Measurements from ENCODE around the gene ATP2C2.
"Not testable (repeated sequence)": the region's sequence is repeated elsewhere in the genome, so short reads cannot be mapped to it uniquely, and the experiment has no call there.

Gene ATP2C2

DNA sequence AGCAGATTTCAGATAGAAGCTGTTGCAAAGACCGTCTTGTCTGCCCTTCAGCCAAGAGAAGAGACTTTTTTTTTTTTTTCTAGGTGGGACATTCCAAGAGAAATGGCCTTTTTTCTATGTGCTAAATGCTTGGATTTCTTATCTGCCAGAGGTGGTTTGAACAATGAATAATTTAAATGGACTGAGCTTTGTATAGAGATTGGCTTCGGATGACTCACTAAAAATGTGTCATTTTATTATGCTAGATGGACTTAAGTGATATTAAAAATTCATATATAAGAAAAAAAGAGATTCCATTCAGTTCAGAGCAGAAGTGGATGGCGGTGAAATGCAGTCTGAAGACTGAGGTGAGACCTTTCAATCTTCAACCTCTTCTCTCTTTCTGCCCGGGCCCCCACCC is 77.7 kb downstream of the ATP2C2 start:
- no peak for ATAC-seq
- Mint-ChIP-seq H3K9me3 (peaks cover 4% of the 10 kb centered on the region), H3K36me3 (ENCODE audit: low read depth) (no peaks in the 10 kb centered on the region), H3K27me3 (peaks cover 19% of the 10 kb centered on the region), H3K4me1 (no peaks in the 10 kb centered on the region), H3K27ac (no peak overlapping the region), H3K4me3 (no peak overlapping the region)
- no peak for DNase-seq

DNA sequence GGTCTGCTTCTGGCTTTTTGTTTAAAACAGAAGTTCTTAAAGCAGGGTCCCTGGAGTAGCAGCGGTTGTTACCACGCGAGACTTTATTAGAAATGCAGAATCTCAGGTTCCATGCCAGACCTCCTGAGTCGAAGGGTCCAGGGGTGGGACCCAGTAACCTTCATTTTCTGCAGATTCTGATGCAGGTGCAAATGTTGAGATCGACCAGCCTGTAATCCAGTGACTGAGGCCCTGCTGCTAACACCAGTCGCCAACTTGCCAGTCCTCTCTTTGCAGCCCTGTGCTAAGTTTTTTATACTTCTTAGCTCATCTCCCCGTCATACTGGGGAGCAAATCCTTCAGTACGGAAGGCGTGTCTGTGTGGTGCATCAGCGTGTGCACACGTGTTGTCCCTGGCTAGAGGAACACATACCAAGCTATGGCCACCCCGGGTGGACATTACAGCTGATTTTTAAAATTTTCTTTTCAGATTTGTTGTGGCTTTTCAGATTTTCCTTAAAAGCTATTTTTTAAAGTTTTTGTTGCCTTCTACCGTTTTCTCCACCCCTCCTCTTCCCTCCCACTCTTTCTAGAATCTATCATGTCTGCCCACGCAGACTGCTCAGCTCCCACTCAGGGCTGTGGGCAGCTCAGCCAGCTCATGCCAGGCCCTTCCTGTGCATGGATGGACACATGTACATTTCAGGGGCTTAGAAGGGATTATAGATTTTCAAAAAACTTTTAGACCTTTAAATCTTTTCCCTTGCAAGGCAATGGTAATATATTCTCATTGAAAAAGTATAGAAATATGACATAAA is 78.5 kb downstream of the ATP2C2 start:
- no peak for ATAC-seq
- Mint-ChIP-seq H3K27me3 (peaks cover 16% of the 10 kb centered on the region), H3K9me3 (peaks cover 4% of the 10 kb centered on the region), H3K27ac (no peak overlapping the region), H3K4me1 (no peaks in the 10 kb centered on the region), H3K36me3 (ENCODE audit: low read depth) (no peaks in the 10 kb centered on the region), H3K4me3 (no peak overlapping the region)
- DNase-seq = no peak

DNA sequence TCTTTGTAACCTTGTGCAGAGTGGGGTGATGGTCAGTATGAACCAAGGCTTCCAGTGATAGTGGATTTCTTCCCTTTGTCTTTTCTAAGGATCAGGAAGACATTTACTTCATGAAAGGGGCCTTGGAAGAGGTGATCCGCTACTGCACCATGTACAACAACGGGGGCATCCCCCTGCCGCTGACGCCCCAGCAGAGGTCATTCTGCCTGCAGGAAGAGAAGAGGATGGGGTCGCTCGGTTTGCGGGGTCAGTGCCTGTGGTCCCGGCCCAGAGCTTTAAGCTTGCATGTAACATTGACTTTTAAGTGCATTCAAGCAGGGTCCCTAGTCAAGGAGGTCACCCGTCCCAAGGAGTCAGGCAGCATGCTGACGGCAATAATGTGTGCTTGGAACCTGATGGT is 80.1 kb downstream of the ATP2C2 start:
- Mint-ChIP-seq H3K4me3 (no peak overlapping the region), H3K27ac (no peak overlapping the region), H3K27me3 (peaks cover 12% of the 10 kb centered on the region), H3K4me1 (no peaks in the 10 kb centered on the region), H3K36me3 (ENCODE audit: low read depth) (no peaks in the 10 kb centered on the region), H3K9me3 (peaks cover 4% of the 10 kb centered on the region)
- no peak for DNase-seq
- ATAC-seq = no peak

DNA sequence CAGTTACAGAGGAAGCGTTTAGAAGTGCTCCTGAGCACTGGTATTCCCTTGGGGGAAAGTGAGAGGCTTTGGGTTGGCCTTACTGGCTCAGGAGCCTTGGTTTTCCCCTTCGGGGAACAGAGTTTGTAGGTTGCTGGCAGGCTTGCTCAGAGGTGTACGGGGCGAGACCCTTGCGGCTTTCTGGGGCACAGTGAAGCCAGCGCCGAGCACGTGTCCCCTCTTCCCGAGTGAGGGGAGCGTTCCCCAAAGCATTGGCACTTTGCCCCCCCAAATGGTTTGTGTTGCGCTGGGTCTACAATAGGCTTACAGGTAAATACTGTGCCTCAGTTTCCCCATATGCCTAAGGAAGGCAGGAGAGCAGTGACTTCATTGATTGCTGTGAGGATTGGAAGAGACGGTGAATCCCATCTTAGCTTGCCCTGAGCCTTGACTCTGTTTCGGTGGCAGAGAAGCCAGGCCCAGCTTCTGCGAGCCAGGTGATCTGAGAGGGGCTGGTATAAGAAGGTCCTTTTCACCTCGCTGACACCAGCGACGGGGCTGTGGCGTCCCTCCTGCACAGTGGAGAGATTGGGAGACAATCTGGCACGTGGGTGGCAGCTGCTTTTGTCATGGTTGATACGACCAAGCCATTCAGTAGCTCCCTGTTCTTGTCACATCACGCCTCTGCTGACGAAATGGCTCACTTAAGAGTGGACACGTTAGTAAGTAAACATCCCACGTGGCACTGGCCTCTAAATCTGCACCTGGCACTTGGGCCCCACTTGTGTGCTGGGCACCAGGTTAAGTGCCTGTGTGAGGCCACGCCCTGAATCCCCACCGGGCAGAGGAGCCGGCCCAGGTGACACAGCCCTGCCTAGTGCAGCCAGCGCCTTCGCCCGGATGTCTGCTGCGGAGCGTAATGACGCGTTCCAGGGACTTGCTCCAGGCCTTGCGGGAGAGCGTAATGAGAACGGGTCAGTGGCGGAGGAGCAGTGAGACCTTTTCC is 81.1 kb downstream of the ATP2C2 start:
- ATAC-seq = no peak
- H3K36me3 Mint-ChIP-seq (ENCODE audit: low read depth) = no peaks in the 10 kb centered on the region

DNA sequence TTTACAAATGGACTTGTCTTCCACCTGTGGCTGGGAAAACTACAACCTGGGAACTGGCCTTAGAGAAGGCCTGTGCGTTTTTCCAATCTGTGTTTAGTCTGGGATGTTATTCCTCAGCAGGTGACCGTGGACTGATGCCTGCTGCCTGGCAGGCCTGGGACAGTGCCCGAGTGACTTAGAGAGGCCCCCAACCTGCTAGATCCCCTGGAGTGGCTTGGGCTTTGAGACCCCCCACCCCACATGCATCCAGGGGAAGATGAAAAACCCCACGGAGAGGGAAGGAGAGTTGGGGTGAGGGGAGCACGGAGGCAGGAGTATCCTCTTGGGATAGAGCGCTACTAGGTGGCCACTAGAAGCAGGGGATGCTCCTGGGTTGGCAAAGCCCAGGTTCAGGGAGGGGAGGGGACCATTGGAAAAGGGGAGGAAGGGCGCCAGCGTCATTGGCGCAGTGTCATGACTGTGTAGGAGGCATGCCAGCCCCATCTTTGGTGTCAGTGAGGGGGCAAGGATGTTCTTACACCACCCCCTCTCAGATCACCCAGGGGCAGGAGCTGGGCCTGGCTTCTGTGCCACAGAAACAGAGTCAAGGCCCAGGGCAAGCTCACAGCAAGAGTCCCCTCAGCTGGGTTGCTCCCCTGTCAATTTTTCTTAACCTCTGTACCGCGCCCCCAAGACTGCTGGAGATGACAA is 82.0 kb downstream of the ATP2C2 start:
- Mint-ChIP-seq H3K4me1 (no peaks in the 10 kb centered on the region), H3K27me3 (peaks cover 1% of the 10 kb centered on the region), H3K9me3 (peaks cover 4% of the 10 kb centered on the region), H3K4me3 (no peak overlapping the region), H3K36me3 (ENCODE audit: low read depth) (no peaks in the 10 kb centered on the region), H3K27ac (no peak overlapping the region)
- no peak for DNase-seq
- ATAC-seq = no peak

More for the DNA sequence above, 81.1 kb downstream of the ATP2C2 start:
- Mint-ChIP-seq H3K27ac (no peak overlapping the region), H3K4me1 (no peaks in the 10 kb centered on the region), H3K27me3 (peaks cover 4% of the 10 kb centered on the region), H3K4me3 (no peak overlapping the region), H3K9me3 (peaks cover 4% of the 10 kb centered on the region)
- DNase-seq = no peak

DNA sequence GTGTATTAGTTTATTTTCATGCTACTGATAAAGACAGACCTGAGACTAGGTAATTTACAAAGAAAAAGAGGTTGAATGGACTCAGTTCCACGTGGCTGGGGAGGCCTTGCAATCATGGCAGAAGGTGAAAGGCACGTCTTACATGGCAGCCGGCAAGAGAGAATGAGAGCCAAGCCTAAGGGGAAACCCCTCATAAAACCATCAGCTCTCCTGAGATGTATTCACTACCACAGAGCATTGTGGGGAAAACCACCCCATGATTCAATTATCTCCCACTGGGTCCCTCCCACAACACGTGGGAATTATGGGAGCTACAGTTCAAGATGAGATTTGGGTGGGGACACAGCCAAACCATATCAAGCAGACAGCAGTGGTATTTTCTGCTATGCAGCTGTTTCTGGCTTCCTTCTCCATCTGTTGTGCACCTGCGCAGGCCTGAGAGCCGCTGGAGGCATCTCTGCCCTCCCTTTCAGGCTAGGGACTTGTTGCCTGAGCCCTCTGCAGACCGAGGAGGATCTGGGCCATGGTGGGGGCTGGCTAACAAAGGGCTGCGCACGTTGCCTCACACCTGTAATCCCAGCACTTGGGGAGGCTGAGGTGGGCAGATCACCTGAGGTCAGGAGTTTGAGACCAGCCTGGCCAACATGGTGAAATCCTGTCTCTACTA is 82.8 kb downstream of the ATP2C2 start:
- not testable (repeated sequence) for H3K27ac Mint-ChIP-seq; ATAC-seq; H3K4me1 Mint-ChIP-seq; H3K9me3 Mint-ChIP-seq; DNase-seq; H3K36me3 Mint-ChIP-seq (ENCODE audit: low read depth); H3K27me3 Mint-ChIP-seq; H3K4me3 Mint-ChIP-seq

DNA sequence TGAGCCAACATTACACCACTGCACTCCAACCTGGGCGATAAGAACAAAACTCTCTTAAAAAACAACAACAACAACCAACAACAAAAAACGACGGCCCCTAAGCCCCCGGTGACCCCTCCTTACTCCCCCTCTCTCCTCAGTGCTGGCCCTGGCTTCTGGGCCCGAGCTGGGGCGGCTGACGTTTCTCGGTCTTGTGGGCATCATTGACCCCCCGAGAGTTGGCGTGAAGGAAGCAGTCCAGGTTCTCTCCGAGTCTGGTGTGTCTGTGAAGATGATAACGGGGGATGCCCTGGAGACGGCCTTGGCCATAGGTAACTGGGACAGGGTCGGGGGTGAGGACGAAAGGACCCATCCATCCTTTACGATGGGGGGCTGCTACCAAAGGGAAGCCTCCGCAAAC is 83.4 kb downstream of the ATP2C2 start:
- Mint-ChIP-seq H3K36me3 (ENCODE audit: low read depth) (no peaks in the 10 kb centered on the region), H3K27me3 (no peaks in the 10 kb centered on the region), H3K4me1 (no peaks in the 10 kb centered on the region), H3K27ac (no peak overlapping the region), H3K9me3 (peaks cover 4% of the 10 kb centered on the region), H3K4me3 (no peak overlapping the region)
- ATAC-seq = no peak
- no peak for DNase-seq

DNA sequence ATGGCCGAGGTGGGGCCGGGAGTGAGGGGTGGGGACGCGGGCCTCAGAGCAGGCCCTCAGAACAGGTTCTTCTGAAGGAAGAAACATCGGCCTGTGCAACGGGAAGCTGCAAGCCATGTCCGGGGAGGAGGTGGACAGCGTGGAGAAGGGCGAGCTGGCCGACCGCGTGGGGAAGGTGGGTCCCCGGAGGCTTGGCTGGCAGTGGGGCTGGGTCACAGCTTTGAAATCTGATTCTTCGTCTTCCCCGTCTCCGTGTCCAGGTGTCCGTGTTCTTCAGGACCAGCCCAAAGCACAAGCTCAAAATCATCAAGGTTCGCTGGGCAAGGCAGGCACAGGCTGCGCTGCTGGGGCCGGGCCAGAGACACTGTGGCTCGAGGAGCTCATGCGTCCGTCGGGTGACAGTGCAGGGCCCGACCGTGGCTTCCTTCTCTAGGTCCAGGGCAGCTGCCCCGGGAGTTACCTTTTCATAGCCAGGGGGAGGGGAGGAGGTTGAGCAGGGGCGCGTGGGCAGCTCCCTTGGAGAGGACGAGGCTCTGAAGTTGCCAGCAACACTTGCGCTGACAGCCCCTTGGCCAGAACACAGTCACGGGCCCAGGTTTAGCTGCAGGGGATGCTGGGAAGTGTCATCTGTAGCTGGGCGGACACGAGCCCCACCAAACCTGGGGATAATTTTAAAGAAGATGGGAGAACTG is 84.9 kb downstream of the ATP2C2 start:
- ATAC-seq (no peak), DNase-seq (no peak)
- no peaks in the 10 kb centered on the region for H3K4me1 Mint-ChIP-seq
- H3K36me3 Mint-ChIP-seq (ENCODE audit: low read depth) = no peaks in the 10 kb centered on the region
- no peak overlapping the region for H3K27ac Mint-ChIP-seq
- H3K27me3 Mint-ChIP-seq = no peaks in the 10 kb centered on the region
- H3K4me3 Mint-ChIP-seq = no peak overlapping the region
- peaks cover 4% of the 10 kb centered on the region for H3K9me3 Mint-ChIP-seq

DNA sequence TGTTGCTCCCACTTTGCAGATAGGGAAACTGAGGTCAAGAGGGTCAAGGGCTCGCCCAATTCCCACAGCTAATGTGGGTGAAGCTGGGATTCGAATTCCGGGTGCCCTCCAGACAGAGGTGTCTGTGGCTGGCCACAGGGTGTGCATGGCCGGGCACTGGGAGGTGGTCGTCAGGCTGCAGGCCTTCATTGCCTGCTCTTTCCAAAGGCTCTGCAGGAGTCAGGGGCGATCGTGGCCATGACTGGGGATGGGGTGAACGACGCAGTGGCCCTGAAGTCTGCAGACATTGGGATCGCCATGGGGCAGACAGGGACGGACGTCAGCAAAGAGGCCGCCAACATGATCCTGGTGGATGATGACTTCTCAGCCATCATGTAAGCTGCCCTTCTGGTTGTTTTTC is 86.3 kb downstream of the ATP2C2 start:
- Mint-ChIP-seq H3K27me3 (no peaks in the 10 kb centered on the region), H3K4me1 (no peaks in the 10 kb centered on the region), H3K4me3 (no peak overlapping the region), H3K9me3 (peaks cover 4% of the 10 kb centered on the region), H3K27ac (no peak overlapping the region), H3K36me3 (ENCODE audit: low read depth) (no peaks in the 10 kb centered on the region)
- DNase-seq (no peak), ATAC-seq (no peak)

DNA sequence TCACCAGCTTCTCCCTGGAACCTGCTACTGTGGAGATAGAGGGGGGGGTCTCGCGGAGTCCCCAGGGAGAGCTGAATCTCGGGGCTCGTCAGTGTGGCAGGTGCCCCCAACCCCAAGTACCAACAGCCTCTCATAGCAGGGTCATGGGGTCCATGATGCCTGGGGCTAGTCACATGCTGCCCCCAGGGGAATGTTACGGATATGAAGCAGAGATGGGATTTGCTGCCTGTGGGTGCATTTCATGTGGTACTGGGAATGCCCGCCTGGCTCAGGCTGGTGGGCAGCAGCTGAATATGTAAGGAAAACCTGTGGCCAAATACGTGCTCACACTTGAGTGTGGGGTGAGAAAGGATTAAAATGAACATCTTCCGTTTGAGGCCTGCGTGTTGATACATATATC is 86.7 kb downstream of the ATP2C2 start:
- no peaks in the 10 kb centered on the region for H3K27me3 Mint-ChIP-seq
- ATAC-seq = no peak
- no peak overlapping the region for H3K4me3 Mint-ChIP-seq

DNA sequence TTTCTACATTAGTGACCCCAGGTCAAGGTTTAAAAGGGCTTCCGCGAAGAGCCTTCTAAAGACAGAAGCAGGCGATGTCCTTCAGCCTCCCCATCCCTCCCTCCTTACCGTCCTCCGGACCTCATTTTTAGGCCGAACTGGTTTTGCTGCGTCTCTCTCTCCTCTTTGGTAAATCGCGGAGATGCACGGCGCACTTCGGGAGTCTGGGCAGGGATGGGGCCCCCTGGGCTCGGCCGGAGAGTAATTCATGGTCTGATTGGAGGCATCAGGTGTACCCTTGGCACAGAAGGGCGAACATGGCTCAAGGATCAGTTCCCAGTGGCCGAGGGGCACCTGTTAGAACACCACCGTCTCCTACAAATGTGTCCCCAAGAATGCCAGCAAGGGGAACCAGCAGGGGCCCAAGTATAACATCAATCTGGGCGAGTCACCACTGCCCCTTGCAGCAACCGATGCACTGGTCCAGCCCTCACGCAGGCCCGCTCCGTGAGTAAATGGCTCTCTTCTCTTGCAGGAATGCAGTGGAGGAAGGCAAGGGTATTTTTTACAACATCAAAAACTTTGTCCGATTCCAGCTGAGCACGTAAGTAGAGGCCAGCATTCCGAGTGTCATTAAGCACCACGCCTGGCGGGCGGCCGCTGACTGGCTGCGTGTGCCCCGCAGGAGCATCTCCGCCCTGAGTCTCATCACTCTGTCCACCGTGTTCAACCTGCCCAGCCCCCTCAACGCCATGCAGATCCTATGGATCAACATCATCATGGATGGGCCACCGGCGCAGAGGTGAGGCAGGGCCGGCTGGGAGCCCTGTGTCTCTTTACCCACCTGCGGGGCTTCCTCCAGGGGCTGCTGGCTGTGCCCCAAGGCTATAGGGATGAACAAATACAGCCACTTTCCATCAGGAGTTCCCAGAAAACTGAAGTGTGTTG is 90.5 kb downstream of the ATP2C2 start:
- Mint-ChIP-seq H3K4me3 (no peak overlapping the region), H3K27me3 (no peaks in the 10 kb centered on the region), H3K27ac (no peak overlapping the region), H3K9me3 (no peaks in the 10 kb centered on the region), H3K36me3 (ENCODE audit: low read depth) (no peaks in the 10 kb centered on the region), H3K4me1 (no peaks in the 10 kb centered on the region)
- DNase-seq (no peak), ATAC-seq (no peak)

More for the DNA sequence above, 86.7 kb downstream of the ATP2C2 start:
- H3K36me3 Mint-ChIP-seq (ENCODE audit: low read depth) = no peaks in the 10 kb centered on the region
- no peak overlapping the region for H3K27ac Mint-ChIP-seq
- peaks cover 4% of the 10 kb centered on the region for H3K9me3 Mint-ChIP-seq
- H3K4me1 Mint-ChIP-seq = no peaks in the 10 kb centered on the region
- no peak for DNase-seq

DNA sequence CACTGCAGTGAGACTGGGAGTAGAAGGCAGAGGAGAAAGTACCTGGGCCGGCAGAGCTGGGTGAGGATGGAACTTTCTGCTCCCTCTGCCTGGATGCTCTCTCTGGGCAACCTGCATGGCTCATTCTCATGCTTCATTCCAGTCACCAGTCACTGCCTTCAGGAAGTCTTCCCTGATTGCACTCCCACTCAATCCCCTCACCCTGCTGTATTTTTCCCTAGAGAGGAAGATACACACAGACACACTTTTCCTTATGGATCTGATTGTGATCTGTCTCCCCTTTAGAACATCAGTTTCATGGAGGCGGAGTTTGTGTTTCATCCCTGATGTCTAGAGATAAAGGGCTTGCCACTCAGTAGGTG is 91.2 kb downstream of the ATP2C2 start:
- DNase-seq (no peak), ATAC-seq (no peak)
- Mint-ChIP-seq H3K4me1 (no peaks in the 10 kb centered on the region), H3K36me3 (ENCODE audit: low read depth) (no peaks in the 10 kb centered on the region), H3K4me3 (no peak overlapping the region), H3K27ac (no peak overlapping the region), H3K27me3 (no peaks in the 10 kb centered on the region), H3K9me3 (no peaks in the 10 kb centered on the region)

DNA sequence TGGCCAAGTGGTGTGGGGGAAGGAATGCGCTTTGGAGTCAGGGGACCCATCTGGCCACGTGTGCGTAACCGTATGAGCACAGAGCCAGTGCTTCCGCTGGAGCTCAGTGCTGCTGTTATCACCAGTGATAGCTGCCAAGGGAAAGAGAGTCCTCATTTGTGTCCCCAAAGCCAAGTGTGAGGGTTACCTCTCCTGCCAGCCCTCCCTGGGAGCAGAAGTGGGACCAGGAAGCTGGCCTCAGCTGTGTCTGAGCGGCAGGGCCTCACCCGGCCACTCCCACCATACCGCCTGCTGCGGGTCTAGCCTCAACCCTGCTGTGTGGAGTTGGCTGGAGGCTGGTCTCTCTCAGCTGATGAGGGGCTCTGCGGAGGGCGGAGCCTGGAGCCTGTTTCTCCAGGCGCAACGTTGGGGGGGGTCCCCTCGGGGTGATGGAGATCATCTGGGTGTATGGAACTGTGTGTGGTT is 91.6 kb downstream of the ATP2C2 start:
- Mint-ChIP-seq H3K27me3 (no peaks in the 10 kb centered on the region), H3K27ac (no peak overlapping the region), H3K9me3 (no peaks in the 10 kb centered on the region), H3K4me3 (no peak overlapping the region), H3K4me1 (no peaks in the 10 kb centered on the region), H3K36me3 (ENCODE audit: low read depth) (no peaks in the 10 kb centered on the region)
- DNase-seq (no peak), ATAC-seq (no peak)
